ENCODE results near the gene ACBD4.

The ACBD4 gene

DNA sequence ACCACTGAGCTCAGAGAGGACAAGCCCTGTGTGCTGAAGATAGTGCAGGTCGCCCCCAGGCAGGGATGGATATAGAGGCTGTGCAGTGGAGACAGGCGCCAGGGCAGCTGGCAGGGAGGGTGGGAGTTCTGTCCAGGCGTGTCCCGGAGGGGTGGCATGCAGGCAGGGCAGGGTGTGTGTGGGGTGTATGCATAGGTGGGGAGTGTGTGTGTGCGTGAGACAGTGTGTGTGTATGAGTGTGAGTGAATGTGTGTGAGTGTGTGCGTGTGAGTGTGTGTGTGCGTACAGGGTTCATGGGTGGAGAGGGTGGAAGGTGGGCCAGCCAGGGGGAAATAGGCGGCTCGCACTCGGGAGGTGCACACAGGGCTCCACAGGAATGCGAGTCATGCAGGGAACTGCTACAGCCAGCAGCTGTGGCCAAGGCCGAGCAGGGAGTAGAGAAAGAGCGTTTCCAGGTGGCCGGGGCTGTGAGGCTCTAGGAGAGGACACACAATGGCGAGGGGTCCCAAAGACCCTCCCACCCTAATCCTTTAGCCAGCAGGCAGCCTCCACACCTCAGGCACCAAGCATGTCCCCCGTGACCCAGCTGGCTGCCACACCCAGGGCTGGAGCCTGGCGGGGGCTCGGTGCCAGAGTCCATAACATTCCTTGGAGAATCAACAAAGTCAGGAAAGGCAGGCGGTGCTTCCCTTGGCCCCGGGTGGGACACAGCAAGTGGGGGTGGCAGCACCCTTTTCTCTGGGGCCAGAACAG, 7.8 kb upstream of the ACBD4 start (continued):
- TF ChIP-seq ZNF311 (tag by site-specific recombination; IDR thresholded peaks at IDR 0.05; ENCODE audit: borderline replicate concordance): no peak

DNA sequence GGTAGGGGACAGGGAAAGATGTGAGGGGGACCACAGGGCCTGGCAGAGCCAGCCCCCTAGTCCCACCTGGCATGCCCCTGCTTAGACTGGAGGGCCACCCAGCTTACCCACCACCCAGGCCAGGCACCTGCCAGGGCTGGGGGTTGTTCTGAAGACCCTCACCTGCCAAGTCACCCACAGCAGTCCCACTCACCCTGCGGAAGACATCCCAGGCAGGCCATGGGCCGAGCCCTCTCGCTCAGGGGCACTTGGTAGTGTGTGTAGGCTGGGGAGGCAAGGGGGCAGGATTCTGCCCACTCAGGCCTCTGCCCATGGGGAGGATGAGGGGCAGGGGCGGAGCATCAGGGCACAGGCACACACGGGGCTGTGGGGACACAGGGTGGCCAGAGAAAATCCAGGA, 7.2 kb upstream of the ACBD4 start:
- CTCF ChIA-PET: interaction anchor here (0.6 to 6.2 kb wide), 6 partner anchors 10 to 208 kb away, joined by 3 to 24 read pairs (median 7); no protein-coding TSS in a partner anchor
- Histone ChIP-seq H3K4me1 (ENCODE audit: control insufficient read depth, insufficient read depth, low read length) (peaks cover 7% of the 10 kb centered on the region), H3K4me3 (ENCODE audit: low read depth, low read length) (no peak overlapping the region), H3K9me3 (ENCODE audit: control insufficient read depth, insufficient read depth, low read depth, low read length) (no peaks in the 10 kb centered on the region), H3K36me3 (ENCODE audit: control insufficient read depth in 2 of 2, insufficient read depth in 1 of 2, low read length in 2 of 2) (0 out of 3 replicates have a peak, but pooled peaks cover 0 to 4% of the 10 kb centered on the region in 2 experiments), H3K27ac (ENCODE audit: extremely low read depth, low read depth, low read length) (no peak overlapping the region; the same call in 1 of the 2 replicates)
- POLR2A ChIA-PET: interaction anchor here (0.6 to 2.4 kb wide), 4 partner anchors 16 to 33 kb away, joined by 4 to 17 read pairs (median 4); partner anchors contain the start of genes HEXIM1 and HEXIM2
- TF ChIP-seq, protein P1, sequence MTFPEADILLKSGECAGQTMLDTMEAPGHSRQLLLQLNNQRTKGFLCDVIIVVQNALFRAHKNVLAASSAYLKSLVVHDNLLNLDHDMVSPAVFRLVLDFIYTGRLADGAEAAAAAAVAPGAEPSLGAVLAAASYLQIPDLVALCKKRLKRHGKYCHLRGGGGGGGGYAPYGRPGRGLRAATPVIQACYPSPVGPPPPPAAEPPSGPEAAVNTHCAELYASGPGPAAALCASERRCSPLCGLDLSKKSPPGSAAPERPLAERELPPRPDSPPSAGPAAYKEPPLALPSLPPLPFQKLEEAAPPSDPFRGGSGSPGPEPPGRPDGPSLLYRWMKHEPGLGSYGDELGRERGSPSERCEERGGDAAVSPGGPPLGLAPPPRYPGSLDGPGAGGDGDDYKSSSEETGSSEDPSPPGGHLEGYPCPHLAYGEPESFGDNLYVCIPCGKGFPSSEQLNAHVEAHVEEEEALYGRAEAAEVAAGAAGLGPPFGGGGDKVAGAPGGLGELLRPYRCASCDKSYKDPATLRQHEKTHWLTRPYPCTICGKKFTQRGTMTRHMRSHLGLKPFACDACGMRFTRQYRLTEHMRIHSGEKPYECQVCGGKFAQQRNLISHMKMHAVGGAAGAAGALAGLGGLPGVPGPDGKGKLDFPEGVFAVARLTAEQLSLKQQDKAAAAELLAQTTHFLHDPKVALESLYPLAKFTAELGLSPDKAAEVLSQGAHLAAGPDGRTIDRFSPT (tag by site-specific recombination; IDR thresholded peaks at IDR 0.05): 0 out of 2 replicates have a peak, but pooled peaks have one; percentile 20
- TF ChIP-seq ZFHX2 (tag by site-specific recombination; conservative IDR thresholded peaks at IDR 0.05) (peak; percentile 79), ZNF341 (tag by site-specific recombination; IDR thresholded peaks at IDR 0.05; ENCODE audit: low read depth) (no peak), ZNF354C (tag by site-specific recombination; IDR thresholded peaks at IDR 0.05; ENCODE audit: borderline replicate concordance, low read depth) (no peak), MZF1 (tag by site-specific recombination; IDR thresholded peaks at IDR 0.05; ENCODE audit: borderline replicate concordance) (no peak), ZNF239 (tag by site-specific recombination; IDR thresholded peaks at IDR 0.05) (no peak), EGR2 (tag by site-specific recombination; IDR thresholded peaks at IDR 0.05; ENCODE audit: low read depth) (peak; percentile 66), ZNF366 (tag by site-specific recombination; conservative IDR thresholded peaks at IDR 0.05) (no peak)
- TF ChIP-seq, protein P2, sequence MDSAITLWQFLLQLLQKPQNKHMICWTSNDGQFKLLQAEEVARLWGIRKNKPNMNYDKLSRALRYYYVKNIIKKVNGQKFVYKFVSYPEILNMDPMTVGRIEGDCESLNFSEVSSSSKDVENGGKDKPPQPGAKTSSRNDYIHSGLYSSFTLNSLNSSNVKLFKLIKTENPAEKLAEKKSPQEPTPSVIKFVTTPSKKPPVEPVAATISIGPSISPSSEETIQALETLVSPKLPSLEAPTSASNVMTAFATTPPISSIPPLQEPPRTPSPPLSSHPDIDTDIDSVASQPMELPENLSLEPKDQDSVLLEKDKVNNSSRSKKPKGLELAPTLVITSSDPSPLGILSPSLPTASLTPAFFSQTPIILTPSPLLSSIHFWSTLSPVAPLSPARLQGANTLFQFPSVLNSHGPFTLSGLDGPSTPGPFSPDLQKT (IDR thresholded peaks at IDR 0.05; ENCODE audit: borderline replicate concordance, low read depth, low read length): no peak

DNA sequence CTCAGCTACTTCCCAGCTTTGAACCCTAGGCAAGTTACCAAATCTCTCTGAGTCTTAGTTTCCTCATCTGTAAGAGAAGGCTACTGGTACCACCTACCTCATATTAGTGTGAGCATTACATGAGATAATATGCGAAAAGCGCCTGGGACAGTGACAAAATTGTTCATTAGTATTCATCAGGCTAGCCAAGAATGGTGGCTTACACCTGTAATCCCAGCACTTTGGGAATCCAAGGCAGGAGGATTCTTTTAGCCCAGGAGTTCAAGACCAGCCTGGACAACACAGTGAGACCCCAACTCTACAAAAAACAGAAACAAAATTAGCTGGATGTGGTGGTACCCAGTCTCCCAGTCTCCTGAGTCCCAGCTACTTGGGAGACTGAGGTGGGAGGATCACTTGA, 6.5 kb upstream of the ACBD4 start:
- H3K36me3 ChIP-seq (ENCODE audit: control insufficient read depth in 2 of 2, insufficient read depth in 1 of 2, low read length in 2 of 2): 0 out of 3 replicates have a peak, but pooled peaks cover 0 to 4% of the 10 kb centered on the region in 2 experiments
- ChIA-PET POLR2A (interaction anchor here (0.6 to 2.4 kb wide), 4 partner anchors 20 to 68 kb away, joined by 3 to 17 read pairs (median 4); partner anchors contain the start of genes HEXIM1, HEXIM2 and NMT1), CTCF (interaction anchor here (0.6 to 6.2 kb wide), 11 partner anchors 10 to 208 kb away, joined by 3 to 24 read pairs (median 4); no protein-coding TSS in a partner anchor)
- no peak overlapping the region for H3K27ac ChIP-seq (ENCODE audit: extremely low read depth, low read depth, low read length)
- H3K4me3 ChIP-seq (ENCODE audit: low read depth, low read length): no peak overlapping the region
- no peaks in the 10 kb centered on the region for H3K9me3 ChIP-seq (ENCODE audit: control insufficient read depth, insufficient read depth, low read depth, low read length)
- H3K4me1 ChIP-seq (ENCODE audit: control insufficient read depth, insufficient read depth, low read length): peaks cover 7% of the 10 kb centered on the region
- TF ChIP-seq ZNF121 (tag by site-specific recombination; IDR thresholded peaks at IDR 0.05) (peak; percentile 98), ZNF157 (tag by site-specific recombination; IDR thresholded peaks at IDR 0.05) (no peak), ZNF664 (tag by site-specific recombination; IDR thresholded peaks at IDR 0.05) (peak; percentile 91), ZNF292 (tag by site-specific recombination; IDR thresholded peaks at IDR 0.05; ENCODE audit: borderline replicate concordance, low read depth) (no peak), ZNF416 (tag by site-specific recombination; IDR thresholded peaks at IDR 0.05) (no peak), SALL2 (tag by site-specific recombination; IDR thresholded peaks at IDR 0.05; ENCODE audit: borderline replicate concordance) (no peak), ZNF510 (tag by site-specific recombination; IDR thresholded peaks at IDR 0.05; ENCODE audit: insufficient replicate concordance) (no peak), OVOL3 (tag by site-specific recombination; IDR thresholded peaks at IDR 0.05) (no peak), ZNF184 (tag by site-specific recombination; IDR thresholded peaks at IDR 0.05) (no peak), ZNF394 (tag by site-specific recombination; IDR thresholded peaks at IDR 0.05; ENCODE audit: borderline replicate concordance) (no peak), MYNN (tag by site-specific recombination; IDR thresholded peaks at IDR 0.05; ENCODE audit: borderline replicate concordance) (no peak)
- TF ChIP-seq, protein P3, sequence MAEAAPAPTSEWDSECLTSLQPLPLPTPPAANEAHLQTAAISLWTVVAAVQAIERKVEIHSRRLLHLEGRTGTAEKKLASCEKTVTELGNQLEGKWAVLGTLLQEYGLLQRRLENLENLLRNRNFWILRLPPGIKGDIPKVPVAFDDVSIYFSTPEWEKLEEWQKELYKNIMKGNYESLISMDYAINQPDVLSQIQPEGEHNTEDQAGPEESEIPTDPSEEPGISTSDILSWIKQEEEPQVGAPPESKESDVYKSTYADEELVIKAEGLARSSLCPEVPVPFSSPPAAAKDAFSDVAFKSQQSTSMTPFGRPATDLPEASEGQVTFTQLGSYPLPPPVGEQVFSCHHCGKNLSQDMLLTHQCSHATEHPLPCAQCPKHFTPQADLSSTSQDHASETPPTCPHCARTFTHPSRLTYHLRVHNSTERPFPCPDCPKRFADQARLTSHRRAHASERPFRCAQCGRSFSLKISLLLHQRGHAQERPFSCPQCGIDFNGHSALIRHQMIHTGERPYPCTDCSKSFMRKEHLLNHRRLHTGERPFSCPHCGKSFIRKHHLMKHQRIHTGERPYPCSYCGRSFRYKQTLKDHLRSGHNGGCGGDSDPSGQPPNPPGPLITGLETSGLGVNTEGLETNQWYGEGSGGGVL (tag by site-specific recombination; IDR thresholded peaks at IDR 0.05): no peak
- TF ChIP-seq, protein P4, sequence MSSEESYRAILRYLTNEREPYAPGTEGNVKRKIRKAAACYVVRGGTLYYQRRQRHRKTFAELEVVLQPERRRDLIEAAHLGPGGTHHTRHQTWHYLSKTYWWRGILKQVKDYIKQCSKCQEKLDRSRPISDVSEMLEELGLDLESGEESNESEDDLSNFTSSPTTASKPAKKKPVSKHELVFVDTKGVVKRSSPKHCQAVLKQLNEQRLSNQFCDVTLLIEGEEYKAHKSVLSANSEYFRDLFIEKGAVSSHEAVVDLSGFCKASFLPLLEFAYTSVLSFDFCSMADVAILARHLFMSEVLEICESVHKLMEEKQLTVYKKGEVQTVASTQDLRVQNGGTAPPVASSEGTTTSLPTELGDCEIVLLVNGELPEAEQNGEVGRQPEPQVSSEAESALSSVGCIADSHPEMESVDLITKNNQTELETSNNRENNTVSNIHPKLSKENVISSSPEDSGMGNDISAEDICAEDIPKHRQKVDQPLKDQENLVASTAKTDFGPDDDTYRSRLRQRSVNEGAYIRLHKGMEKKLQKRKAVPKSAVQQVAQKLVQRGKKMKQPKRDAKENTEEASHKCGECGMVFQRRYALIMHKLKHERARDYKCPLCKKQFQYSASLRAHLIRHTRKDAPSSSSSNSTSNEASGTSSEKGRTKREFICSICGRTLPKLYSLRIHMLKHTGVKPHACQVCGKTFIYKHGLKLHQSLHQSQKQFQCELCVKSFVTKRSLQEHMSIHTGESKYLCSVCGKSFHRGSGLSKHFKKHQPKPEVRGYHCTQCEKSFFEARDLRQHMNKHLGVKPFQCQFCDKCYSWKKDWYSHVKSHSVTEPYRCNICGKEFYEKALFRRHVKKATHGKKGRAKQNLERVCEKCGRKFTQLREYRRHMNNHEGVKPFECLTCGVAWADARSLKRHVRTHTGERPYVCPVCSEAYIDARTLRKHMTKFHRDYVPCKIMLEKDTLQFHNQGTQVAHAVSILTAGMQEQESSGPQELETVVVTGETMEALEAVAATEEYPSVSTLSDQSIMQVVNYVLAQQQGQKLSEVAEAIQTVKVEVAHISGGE (tag by site-specific recombination; conservative IDR thresholded peaks at IDR 0.05; ENCODE audit: low read depth): no peak

All from HEK293 (cell line).